GM23248 (cell line): Measurements from ENCODE around the gene PLAGL2. TPM values are rescaled to one million over a fixed set of nuclear protein-coding genes. Genes with fewer than 3 reads are reported as not detected.

Experiments used
- DNase-seq: peaks from one replicate; pipeline ENCODE4 v3.0.0-alpha.2; 2015
- H2AFZ ChIP-seq: fragments of 200-600 bp; sonication (generic); 2 replicates; pipeline ENCODE4 v1.6.1; 2016; ENCODE audit warnings: antibody characterized with exemption
- H3F3A ChIP-seq: fragments of 200-600 bp; sonication (generic); 2 replicates; pipeline ENCODE4 v1.6.1; 2016; ENCODE audit warnings: mild to moderate bottlenecking, antibody characterized with exemption, mixed run types; ENCODE audit not compliant: insufficient read depth
- H3K27ac ChIP-seq: fragments of 200-600 bp; sonication (generic); 2 replicates; pipeline ENCODE4 v1.5.1; 2016; ENCODE audit warnings: mild to moderate bottlenecking
- H3K27me3 ChIP-seq: fragments of 200-600 bp; sonication (generic); replicated peaks from 2 replicates; pipeline ENCODE4 v1.6.1; 2016; ENCODE audit warnings: mild to moderate bottlenecking; ENCODE audit not compliant: insufficient read depth
- H3K36me3 ChIP-seq: fragments of 200-600 bp; sonication (generic); 2 replicates; pipeline ENCODE4 v1.6.1; 2016; ENCODE audit warnings: low read depth, mild to moderate bottlenecking
- H3K4me1 ChIP-seq: fragments of 200-600 bp; sonication (generic); 2 replicates; pipeline ENCODE4 v1.6.1; 2016; ENCODE audit warnings: mild to moderate bottlenecking; ENCODE audit not compliant: insufficient read depth
- H3K4me2 ChIP-seq: fragments of 200-600 bp; sonication (generic); one replicate; pipeline ENCODE4 v1.6.1; 2016; ENCODE audit warnings: mild to moderate bottlenecking; ENCODE audit not compliant: unreplicated experiment
- H3K4me3 ChIP-seq: fragments of 200-600 bp; sonication (generic); 2 replicates; pipeline ENCODE4 v1.5.1; 2016; ENCODE audit warnings: mild to moderate bottlenecking
- H3K79me2 ChIP-seq: fragments of 200-600 bp; sonication (generic); 2 replicates; pipeline ENCODE4 v1.6.1; 2016; ENCODE audit warnings: mild to moderate bottlenecking; ENCODE audit not compliant: insufficient read depth
- H3K9ac ChIP-seq: fragments of 200-600 bp; sonication (generic); 2 replicates; pipeline ENCODE4 v1.6.1; 2016; ENCODE audit warnings: mild to moderate bottlenecking
- H3K9me2 ChIP-seq: fragments of 200-600 bp; sonication (generic); 2 replicates; pipeline ENCODE4 v1.6.1; 2016; ENCODE audit warnings: mixed run types, mild to moderate bottlenecking, moderate library complexity; ENCODE audit not compliant: insufficient read depth
- H3K9me3 ChIP-seq: fragments of 200-600 bp; sonication (generic); one replicate; pipeline ENCODE4 v1.6.1; 2017; ENCODE audit warnings: low read depth
- H4K20me1 ChIP-seq: fragments of 200-600 bp; sonication (generic); 2 replicates; pipeline ENCODE4 v1.6.0; 2016; ENCODE audit not compliant: insufficient read depth
- EZH2 ChIP-seq: fragments of 200-600 bp; sonication (generic); IDR thresholded peaks from 2 replicates; pipeline ENCODE4 v1.6.1; 2018; ENCODE audit warnings: antibody characterized with exemption, mild to moderate bottlenecking; ENCODE audit not compliant: insufficient read depth, poor library complexity, severe bottlenecking
- EZH2phosphoT487 ChIP-seq: fragments of 200-600 bp; sonication (generic); IDR thresholded peaks from 2 replicates; pipeline ENCODE4 v1.6.1; 2018; ENCODE audit warnings: antibody characterized with exemption, moderate library complexity, mild to moderate bottlenecking, low read depth; ENCODE audit not compliant: insufficient read depth
- WGBS, 2 experiments: methylation state at CpG; one replicate each; pipeline ENCODE4 v1.1.6; 2015 to 2017; ENCODE audit warnings: low lambda C conversion rate in 2 of 2, low coverage in 1 of 2; ENCODE audit errors: missing lambda C conversion rate in 2 of 2; 5-methylcytosine and 5-hydroxymethylcytosine counted together
- in situ Hi-C: fragments of 300-500 bp; cut with MboI; formaldehyde crosslinking; loops from 2 replicates; pipeline ENCODE4 v1.15.0; 2020
- polyA plus RNA-seq: library from polyadenylated mRNA; unstranded; fragments of >200 nt; fragmentation: Nextera tagmentation; extraction: Ambion mirVana; gene quantifications from 2 replicates; pipeline ENCODE4 v1.2.1, GENCODE V29; 2016
- total RNA-seq: library from RNA; depleted of rRNA; stranded (reverse); fragments of >200 nt; shearing (Covaris generic); gene quantifications from 2 replicates; pipeline ENCODE4 v1.2.3, GENCODE V29; 2014

PLAGL2 gene
- total and polyA plus RNA-seq, 2 experiments from 2014 or later, result 2.1 to 4.1 TPM

DNA sequence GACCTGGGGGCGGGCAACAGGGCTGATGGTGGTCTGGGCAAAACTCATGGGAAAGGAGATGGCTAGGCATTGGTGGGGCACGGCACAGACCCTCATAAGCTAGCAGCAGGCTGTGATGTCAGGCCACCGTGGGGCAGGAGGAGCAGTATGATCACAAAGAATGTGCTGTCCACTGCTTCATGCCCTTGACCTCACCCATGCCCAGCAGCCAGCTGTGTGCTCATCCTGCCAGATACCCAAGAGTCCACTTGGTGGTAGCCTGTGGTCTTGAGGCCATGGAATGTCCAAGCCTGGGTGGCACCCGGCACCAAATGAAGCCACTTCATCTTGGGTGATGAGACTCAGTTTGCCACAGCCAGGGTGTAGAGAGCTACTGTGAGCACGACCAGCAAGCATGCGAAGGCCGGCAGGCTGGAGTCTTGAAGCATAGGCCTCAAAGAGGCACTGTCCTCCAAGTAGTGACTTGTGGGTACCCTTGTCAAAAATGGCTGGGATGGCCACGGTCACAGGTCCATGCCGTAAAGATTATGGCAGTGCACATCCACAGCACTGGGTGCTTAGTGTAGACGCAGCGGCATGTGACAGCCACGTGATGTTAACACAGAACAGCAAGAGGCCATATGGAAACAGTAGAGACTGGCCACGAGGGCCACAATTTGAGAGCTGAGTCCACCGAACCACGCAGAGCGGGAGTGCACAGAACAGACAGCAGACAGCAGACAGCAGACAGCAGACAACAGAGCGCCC is 19.0 kb downstream of the PLAGL2 start:
- Histone ChIP-seq H3K79me2 (no peaks in the 10 kb centered on the region), H3K4me1 (peaks cover 5% of the 10 kb centered on the region), H3F3A (peaks cover 27% of the 10 kb centered on the region), H3K4me3 (no peak overlapping the region), H3K9me3 (no peaks in the 10 kb centered on the region), H3K27ac (no peak overlapping the region), H3K4me2 (no peak overlapping the region), H3K36me3 (no peaks in the 10 kb centered on the region), H4K20me1 (no peaks in the 10 kb centered on the region), H3K9ac (no peak overlapping the region; the same call in 1 of the 2 replicates), H2AFZ (no peak overlapping the region), H3K9me2 (no peaks in the 10 kb centered on the region), H3K27me3 (no peaks in the 10 kb centered on the region)
- DNase-seq, result no peak
- in situ Hi-C loops, result no loop called here
- TF ChIP-seq EZH2phosphoT487, result no peak
- TF ChIP-seq EZH2, result no peak
- WGBS, 2 experiments, result 96 to 98% methylated on average over 17 of the region's 17 CpGs

DNA sequence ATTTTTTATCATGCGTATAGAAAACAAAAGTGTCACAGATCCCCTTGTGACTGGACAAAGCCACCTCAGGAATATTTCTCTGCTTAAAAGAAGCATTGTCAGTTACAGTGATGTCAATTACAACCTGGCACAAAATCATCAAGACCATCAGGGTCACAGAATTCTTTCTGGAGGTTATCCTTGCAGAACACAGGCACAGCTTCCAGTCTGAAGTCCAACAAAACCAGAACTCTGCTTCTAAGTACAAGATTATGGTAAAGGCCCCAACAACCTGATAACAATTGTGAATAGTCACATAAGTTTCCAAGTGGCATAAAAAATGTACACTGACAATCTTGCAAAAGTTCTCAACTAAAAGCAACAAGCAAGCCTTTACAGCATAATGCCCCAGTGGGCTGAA is 21.0 kb downstream of the PLAGL2 start:
- Histone ChIP-seq H3K27ac (no peak overlapping the region), H3K36me3 (no peaks in the 10 kb centered on the region), H2AFZ (no peak overlapping the region), H3K9me3 (no peaks in the 10 kb centered on the region), H3K9ac (no peak overlapping the region), H3K4me1 (peaks cover 5% of the 10 kb centered on the region), H3F3A (peaks cover 11% of the 10 kb centered on the region), H3K4me2 (no peak overlapping the region), H4K20me1 (no peaks in the 10 kb centered on the region), H3K4me3 (no peak overlapping the region), H3K9me2 (no peaks in the 10 kb centered on the region), H3K79me2 (no peaks in the 10 kb centered on the region), H3K27me3 (no peaks in the 10 kb centered on the region)
- TF ChIP-seq EZH2 (no peak), EZH2phosphoT487 (no peak)
- in situ Hi-C loops, result no loop called here
- 97 to 100% methylated on average over 1 of the region's 1 CpG for WGBS, 2 experiments
- no peak for DNase-seq

DNA sequence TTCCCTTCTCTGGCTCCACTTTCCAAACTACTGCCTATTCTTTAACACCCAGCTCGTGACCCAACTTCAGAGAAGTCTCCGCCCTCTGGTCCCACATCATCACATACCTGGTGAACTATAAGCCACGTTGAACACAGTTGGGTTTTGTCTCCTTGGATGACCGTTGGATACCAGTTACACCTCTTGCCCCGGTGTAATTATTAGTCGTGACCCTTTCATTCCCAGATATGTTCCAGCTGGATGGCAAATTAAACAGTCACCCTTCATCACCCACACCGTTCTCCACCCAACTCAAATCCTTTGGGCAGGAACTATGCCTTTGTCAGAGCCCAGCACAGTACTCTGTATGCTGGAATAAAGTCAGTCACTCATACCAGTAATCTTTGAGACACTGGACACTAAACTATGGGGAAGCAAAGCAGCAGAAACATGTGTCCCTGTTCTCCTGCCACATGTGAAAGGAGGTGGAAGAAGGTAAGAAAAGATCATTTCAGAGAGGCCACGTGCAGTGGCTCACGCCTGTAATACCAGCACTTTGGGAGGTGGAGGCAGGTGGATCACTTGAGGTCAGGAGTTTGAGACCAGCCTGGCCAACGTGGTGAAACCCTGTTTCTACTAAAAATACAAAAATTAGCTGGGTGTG is 22.5 kb downstream of the PLAGL2 start:
- in situ Hi-C loops, result no loop called here

DNA sequence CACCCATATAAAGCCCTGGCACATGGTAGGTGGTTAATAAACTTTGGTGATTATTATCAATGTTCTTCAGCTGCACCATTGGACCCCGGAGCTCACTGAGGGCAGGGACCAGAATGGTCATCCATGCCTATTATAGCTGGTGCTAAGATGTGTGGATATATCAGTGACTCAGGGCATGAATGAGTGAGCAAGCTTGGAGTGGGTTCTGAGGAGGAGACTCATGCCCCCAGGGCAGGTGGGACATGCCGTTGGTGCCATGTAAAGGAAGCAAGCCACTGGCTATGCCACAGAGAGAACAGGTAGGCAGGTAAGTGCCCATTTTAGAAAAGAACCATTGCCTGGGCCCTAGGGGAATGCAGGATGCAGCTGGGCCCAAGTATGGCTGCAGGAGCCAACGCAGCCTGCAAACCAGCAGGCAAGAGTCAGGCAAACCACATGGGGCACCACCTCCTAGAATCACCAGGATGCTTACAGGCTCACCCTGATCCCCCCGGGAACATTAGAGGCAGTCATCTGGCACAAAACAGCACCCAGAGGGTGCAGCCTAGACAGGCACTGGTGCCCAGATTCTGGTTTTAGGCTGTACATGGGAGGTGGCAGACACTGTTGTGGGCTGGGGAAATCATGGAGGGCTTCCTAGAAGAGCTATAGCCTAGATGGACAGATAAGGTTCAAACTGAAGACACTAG is 23.5 kb downstream of the PLAGL2 start:
- no peaks in the 10 kb centered on the region for H3K9me2 ChIP-seq
- no peaks in the 10 kb centered on the region for H3K9me3 ChIP-seq
- no peak for DNase-seq
- no peaks in the 10 kb centered on the region for H3K79me2 ChIP-seq
- no peaks in the 10 kb centered on the region for H3F3A ChIP-seq
- H3K27ac ChIP-seq, result no peak overlapping the region
- in situ Hi-C loops, result no loop called here
- no peak overlapping the region for H3K4me2 ChIP-seq
- no peak for TF ChIP-seq EZH2
- no peak for TF ChIP-seq EZH2phosphoT487
- no peaks in the 10 kb centered on the region for H4K20me1 ChIP-seq
- 92 to 96% methylated on average over 4 of the region's 4 CpGs for WGBS, 2 experiments
- H2AFZ ChIP-seq, result no peak overlapping the region
- H3K27me3 ChIP-seq, result no peaks in the 10 kb centered on the region
- H3K36me3 ChIP-seq, result no peaks in the 10 kb centered on the region
- peaks cover under 1% of the 10 kb centered on the region; the same call in 1 of the 2 replicates for H3K4me1 ChIP-seq
- no peak overlapping the region for H3K9ac ChIP-seq
- no peak overlapping the region for H3K4me3 ChIP-seq

More for the DNA sequence above, 22.5 kb downstream of the PLAGL2 start:
- no peak for DNase-seq
- Histone ChIP-seq H4K20me1 (no peaks in the 10 kb centered on the region), H3K79me2 (no peaks in the 10 kb centered on the region), H3K9me2 (no peaks in the 10 kb centered on the region), H3K27me3 (no peaks in the 10 kb centered on the region), H3F3A (no peaks in the 10 kb centered on the region), H3K36me3 (no peaks in the 10 kb centered on the region), H3K27ac (no peak overlapping the region), H3K9me3 (no peaks in the 10 kb centered on the region), H3K4me3 (no peak overlapping the region), H3K4me2 (no peak overlapping the region), H3K4me1 (peaks cover 5% of the 10 kb centered on the region), H3K9ac (no peak overlapping the region), H2AFZ (no peak overlapping the region)
- 69 to 72% methylated on average over 10 of the region's 10 CpGs for WGBS, 2 experiments
- no peak for TF ChIP-seq EZH2
- TF ChIP-seq EZH2phosphoT487, result no peak
